ENCODE results near the gene MPHOSPH8. TPM values are rescaled to one million over a fixed set of nuclear protein-coding genes. Genes with fewer than 3 reads are reported as not detected.

The MPHOSPH8 gene
- total and polyA plus RNA-seq, 2 donors (not counting 1 experiment from before 2014, with no cell fraction given), result 18.3 to 18.8 TPM

DNA sequence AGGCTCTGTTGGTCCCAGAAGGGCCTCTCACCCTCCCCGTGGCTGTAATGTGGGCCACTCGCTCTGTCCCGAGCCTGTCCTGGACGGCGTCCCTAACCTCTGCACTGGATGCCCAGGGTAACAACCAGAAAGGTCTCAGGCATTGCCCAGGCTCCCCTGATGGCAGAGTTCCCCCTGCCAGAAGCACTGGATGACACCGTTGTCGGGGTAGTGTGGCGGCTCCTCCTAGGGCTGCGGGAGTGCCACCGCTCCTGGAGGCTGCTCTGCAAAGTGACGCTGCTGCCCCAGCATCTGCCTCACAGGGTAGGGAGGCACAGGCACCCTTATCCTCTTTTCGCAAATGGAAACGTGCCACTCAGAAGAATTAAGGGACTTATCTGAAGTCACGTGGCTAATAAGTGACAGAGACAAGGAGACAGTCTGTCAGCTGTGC, 32.0 kb downstream of the MPHOSPH8 start:
- DNase-seq (ENCODE audit: low read depth in 2 of 2), result no peak
- Histone ChIP-seq H3K4me2 (ENCODE audit: extremely low read depth, insufficient read depth, low read length) (no peak overlapping the region), H3K36me3 (ENCODE audit: control insufficient read depth, insufficient read depth, low read length) (peaks cover 22% of the 10 kb centered on the region), H3K4me1 (ENCODE audit: control insufficient read depth, extremely low read depth, insufficient read depth, low read length) (no peaks in the 10 kb centered on the region), H4K20me1 (ENCODE audit: control insufficient read depth, extremely low read depth, insufficient read depth, low read length) (no peaks in the 10 kb centered on the region), H3K27ac (ENCODE audit: insufficient read depth, low read length) (no peak overlapping the region), H3K4me3 (replicated peaks in 1 of 4; ENCODE audit: control extremely low read depth in 1 of 4, insufficient read depth in 1 of 4, low read depth in 3 of 4, low read length in 4 of 4) (no peak overlapping the region), H2AFZ (ENCODE audit: low read length) (no peak overlapping the region), H3K9me3 (ENCODE audit: control insufficient read depth, insufficient read depth, low read depth, low read length) (no peaks in the 10 kb centered on the region), H3K27me3 (ENCODE audit: control insufficient read depth, insufficient read depth, low read length) (no peaks in the 10 kb centered on the region), H3K79me2 (ENCODE audit: control insufficient read depth, insufficient read depth, low read length) (no peaks in the 10 kb centered on the region), H3K9ac (ENCODE audit: insufficient read depth, low read length) (no peak overlapping the region)
- no peak for TF ChIP-seq CTCF (conservative IDR thresholded peaks at IDR 0.05 in 1 of 2, IDR thresholded peaks at IDR 0.05 in 1 of 2; ENCODE audit: low read depth in 1 of 2, low read length in 2 of 2)
- TF ChIP-seq EZH2 (IDR thresholded peaks at IDR 0.05; ENCODE audit: low read length, missing control alignments), result no peak

GRCh38 chr13:19668778-19669177, 35.3 kb downstream of the MPHOSPH8 start:
- Histone ChIP-seq H3K4me2 (ENCODE audit: extremely low read depth, insufficient read depth, low read length) (no peak overlapping the region), H4K20me1 (ENCODE audit: control insufficient read depth, extremely low read depth, insufficient read depth, low read length) (no peaks in the 10 kb centered on the region), H3K9ac (ENCODE audit: insufficient read depth, low read length) (no peak overlapping the region), H3K27me3 (ENCODE audit: control insufficient read depth, insufficient read depth, low read length) (no peaks in the 10 kb centered on the region), H3K36me3 (ENCODE audit: control insufficient read depth, insufficient read depth, low read length) (peaks cover 20% of the 10 kb centered on the region), H3K9me3 (ENCODE audit: control insufficient read depth, insufficient read depth, low read depth, low read length) (no peaks in the 10 kb centered on the region), H3K27ac (ENCODE audit: insufficient read depth, low read length) (no peak overlapping the region), H2AFZ (ENCODE audit: low read length) (no peak overlapping the region), H3K79me2 (ENCODE audit: control insufficient read depth, insufficient read depth, low read length) (no peaks in the 10 kb centered on the region), H3K4me1 (ENCODE audit: control insufficient read depth, extremely low read depth, insufficient read depth, low read length) (no peaks in the 10 kb centered on the region), H3K4me3 (replicated peaks in 1 of 4; ENCODE audit: control extremely low read depth in 1 of 4, insufficient read depth in 1 of 4, low read depth in 3 of 4, low read length in 4 of 4) (no peak overlapping the region)
- TF ChIP-seq CTCF (conservative IDR thresholded peaks at IDR 0.05 in 1 of 2, IDR thresholded peaks at IDR 0.05 in 1 of 2; ENCODE audit: low read depth in 1 of 2, low read length in 2 of 2), result no peak
- TF ChIP-seq EZH2 (IDR thresholded peaks at IDR 0.05; ENCODE audit: low read length, missing control alignments), result no peak
- no peak for DNase-seq (ENCODE audit: low read depth in 2 of 2)

GRCh38 chr13:19670147-19670546, 36.7 kb downstream of the MPHOSPH8 start:
- DNase-seq (ENCODE audit: low read depth in 2 of 2), result no peak
- Histone ChIP-seq H3K27ac (ENCODE audit: insufficient read depth, low read length) (no peak overlapping the region), H3K36me3 (ENCODE audit: control insufficient read depth, insufficient read depth, low read length) (peaks cover 22% of the 10 kb centered on the region), H3K4me3 (replicated peaks in 1 of 4; ENCODE audit: control extremely low read depth in 1 of 4, insufficient read depth in 1 of 4, low read depth in 3 of 4, low read length in 4 of 4) (no peak overlapping the region), H3K9me3 (ENCODE audit: control insufficient read depth, insufficient read depth, low read depth, low read length) (no peaks in the 10 kb centered on the region), H3K79me2 (ENCODE audit: control insufficient read depth, insufficient read depth, low read length) (no peaks in the 10 kb centered on the region), H3K4me1 (ENCODE audit: control insufficient read depth, extremely low read depth, insufficient read depth, low read length) (no peaks in the 10 kb centered on the region), H4K20me1 (ENCODE audit: control insufficient read depth, extremely low read depth, insufficient read depth, low read length) (no peaks in the 10 kb centered on the region), H3K4me2 (ENCODE audit: extremely low read depth, insufficient read depth, low read length) (no peak overlapping the region), H3K9ac (ENCODE audit: insufficient read depth, low read length) (no peak overlapping the region), H2AFZ (ENCODE audit: low read length) (no peak overlapping the region), H3K27me3 (ENCODE audit: control insufficient read depth, insufficient read depth, low read length) (no peaks in the 10 kb centered on the region)
- TF ChIP-seq EZH2 (IDR thresholded peaks at IDR 0.05; ENCODE audit: low read length, missing control alignments) (no peak), CTCF (conservative IDR thresholded peaks at IDR 0.05 in 1 of 2, IDR thresholded peaks at IDR 0.05 in 1 of 2; ENCODE audit: low read depth in 1 of 2, low read length in 2 of 2) (no peak)

Data from fibroblast of lung (primary cell).